ENCODE measurements around the gene ENTPD1. TPM values are rescaled to one million over a fixed set of nuclear protein-coding genes. Genes with fewer than 3 reads are reported as not detected.

Gene ENTPD1
- total and polyA plus RNA-seq, 8 donors: 3.7 to 56.7 (median 9.7) TPM

DNA sequence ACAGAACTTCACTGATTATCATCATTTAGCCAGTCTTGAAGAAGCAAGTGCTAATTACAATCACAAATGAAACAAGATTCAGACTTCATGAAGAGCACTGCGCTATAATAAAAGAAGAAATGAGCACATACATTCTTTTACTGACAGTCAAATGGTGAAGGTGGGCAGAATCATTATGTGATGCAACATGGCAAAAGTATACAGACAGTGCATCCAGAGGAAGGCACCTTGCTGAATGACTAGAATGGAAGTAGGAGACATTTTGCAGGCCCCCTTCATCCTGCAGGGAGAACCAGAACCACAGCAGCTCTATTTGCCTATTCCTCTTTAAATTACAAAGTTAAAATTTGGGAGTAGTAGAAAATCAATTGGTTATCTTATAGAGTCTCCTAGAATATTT lies 120.8 kb downstream of the ENTPD1 start:
- DNase-seq: no peak
- Histone ChIP-seq H3K4me1 (no peaks in the 10 kb centered on the region), H3K27me3 (no peaks in the 10 kb centered on the region), H3K4me3 (no peak overlapping the region), H3K36me3 (peaks cover 14 to 50% (median 40%) of the 10 kb centered on the region in 4 donors), H3K9me3 (no peaks in the 10 kb centered on the region), H3K27ac (no peak overlapping the region)
- TF ChIP-seq, protein P1, sequence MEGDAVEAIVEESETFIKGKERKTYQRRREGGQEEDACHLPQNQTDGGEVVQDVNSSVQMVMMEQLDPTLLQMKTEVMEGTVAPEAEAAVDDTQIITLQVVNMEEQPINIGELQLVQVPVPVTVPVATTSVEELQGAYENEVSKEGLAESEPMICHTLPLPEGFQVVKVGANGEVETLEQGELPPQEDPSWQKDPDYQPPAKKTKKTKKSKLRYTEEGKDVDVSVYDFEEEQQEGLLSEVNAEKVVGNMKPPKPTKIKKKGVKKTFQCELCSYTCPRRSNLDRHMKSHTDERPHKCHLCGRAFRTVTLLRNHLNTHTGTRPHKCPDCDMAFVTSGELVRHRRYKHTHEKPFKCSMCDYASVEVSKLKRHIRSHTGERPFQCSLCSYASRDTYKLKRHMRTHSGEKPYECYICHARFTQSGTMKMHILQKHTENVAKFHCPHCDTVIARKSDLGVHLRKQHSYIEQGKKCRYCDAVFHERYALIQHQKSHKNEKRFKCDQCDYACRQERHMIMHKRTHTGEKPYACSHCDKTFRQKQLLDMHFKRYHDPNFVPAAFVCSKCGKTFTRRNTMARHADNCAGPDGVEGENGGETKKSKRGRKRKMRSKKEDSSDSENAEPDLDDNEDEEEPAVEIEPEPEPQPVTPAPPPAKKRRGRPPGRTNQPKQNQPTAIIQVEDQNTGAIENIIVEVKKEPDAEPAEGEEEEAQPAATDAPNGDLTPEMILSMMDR (IDR thresholded peaks at IDR 0.05): no peak
- TF ChIP-seq POLR2AphosphoS5 (IDR thresholded peaks at IDR 0.05) (no peak), POLR2A (IDR thresholded peaks at IDR 0.05) (no peak), EP300 (IDR thresholded peaks at IDR 0.05) (no peak)
- WGBS, 5 donors: 94 to 100% (median 100%) methylated on average over 1 of the region's 1 CpG
- intact Hi-C loops (cut with DNase I; ENCODE audit: low total_unique reads): no loop called here

DNA sequence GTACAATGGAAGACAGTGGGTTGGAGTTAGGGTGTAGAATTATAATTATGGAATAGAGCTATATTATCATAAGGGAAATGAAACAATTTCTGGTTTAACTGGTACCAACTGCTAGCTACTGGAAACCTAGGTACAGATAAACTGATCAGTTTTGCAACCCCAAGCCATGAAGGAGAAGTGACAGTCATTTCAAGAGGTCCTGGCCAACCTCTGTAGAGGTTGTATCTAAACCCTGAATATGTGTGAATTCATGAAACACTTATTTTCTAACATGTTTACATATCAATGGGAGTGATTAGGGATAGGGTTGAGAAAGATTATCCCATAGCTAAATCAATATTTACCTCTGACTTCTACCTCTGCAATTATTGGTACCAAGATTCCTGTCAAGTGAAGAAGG lies 121.9 kb downstream of the ENTPD1 start:
- DNase-seq: no peak
- H3K27me3 ChIP-seq: no peaks in the 10 kb centered on the region
- no peak overlapping the region for H3K27ac ChIP-seq
- peaks cover 14 to 39% (median 33%) of the 10 kb centered on the region in 4 donors for H3K36me3 ChIP-seq
- no peaks in the 10 kb centered on the region for H3K9me3 ChIP-seq
- no peaks in the 10 kb centered on the region for H3K4me1 ChIP-seq
- intact Hi-C loops (cut with DNase I; ENCODE audit: low total_unique reads): no loop called here
- no peak for TF ChIP-seq POLR2AphosphoS5 (IDR thresholded peaks at IDR 0.05)
- TF ChIP-seq, protein P1 (IDR thresholded peaks at IDR 0.05): no peak
- no peak overlapping the region for H3K4me3 ChIP-seq

DNA sequence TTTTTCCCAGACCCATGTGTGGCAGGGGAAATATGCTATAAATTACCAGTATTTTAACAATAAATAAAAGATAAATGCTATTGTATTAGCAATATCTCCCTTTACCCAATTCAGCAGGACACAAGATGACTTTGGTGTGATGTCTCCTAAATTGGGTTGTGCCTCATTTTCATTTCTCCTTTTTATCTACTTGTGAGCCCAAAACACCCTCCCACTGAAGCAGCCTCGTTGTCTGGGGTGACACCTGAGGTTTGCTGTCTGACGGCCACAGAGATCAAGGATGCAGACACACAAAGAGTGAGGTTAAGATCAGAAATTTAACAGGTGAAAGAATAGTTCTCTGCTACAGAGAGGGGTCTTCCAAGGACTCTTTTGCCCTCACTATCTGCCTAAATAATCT lies 124.7 kb downstream of the ENTPD1 start:
- intact Hi-C loops (cut with DNase I; ENCODE audit: low total_unique reads): no loop called here
- Histone ChIP-seq H3K27ac (peak overlapping the region in 2 of 5 donors; percentile 37 to 41), H3K4me3 (no peak overlapping the region), H3K27me3 (no peaks in the 10 kb centered on the region), H3K9me3 (no peaks in the 10 kb centered on the region), H3K36me3 (peaks cover 3 to 12% (median 7%) of the 10 kb centered on the region in 4 donors), H3K4me1 (no peaks in the 10 kb centered on the region)
- TF ChIP-seq, protein P1 (IDR thresholded peaks at IDR 0.05): no peak
- no peak for TF ChIP-seq EP300 (IDR thresholded peaks at IDR 0.05)
- TF ChIP-seq POLR2A (IDR thresholded peaks at IDR 0.05): no peak
- no peak for TF ChIP-seq POLR2AphosphoS5 (IDR thresholded peaks at IDR 0.05)
- WGBS, 5 donors: 75 to 89% (median 83%) methylated on average over 2 of the region's 2 CpGs
- DNase-seq: no peak

DNA sequence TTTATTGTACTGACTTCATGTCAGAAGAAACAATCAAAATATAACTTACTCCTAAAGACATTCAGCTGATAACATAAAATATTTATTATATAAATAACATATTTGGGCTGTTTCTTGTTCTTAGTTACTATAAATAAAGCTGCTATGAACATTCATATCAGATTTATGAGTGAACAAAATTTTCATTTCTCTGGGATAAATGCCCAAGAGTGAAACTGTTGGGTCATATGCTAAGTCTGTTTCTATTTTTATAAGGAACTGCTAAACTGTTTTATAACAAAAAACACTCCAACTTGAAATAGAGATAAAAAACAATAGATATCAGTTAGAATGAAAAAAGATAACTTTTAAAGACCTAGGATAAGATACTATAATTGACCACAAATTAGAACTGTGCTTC lies 125.4 kb downstream of the ENTPD1 start:
- no peaks in the 10 kb centered on the region for H3K4me1 ChIP-seq
- no peak for TF ChIP-seq EP300 (IDR thresholded peaks at IDR 0.05)
- no peak for TF ChIP-seq POLR2A (IDR thresholded peaks at IDR 0.05)
- TF ChIP-seq, protein P1 (IDR thresholded peaks at IDR 0.05): no peak
- TF ChIP-seq POLR2AphosphoS5 (IDR thresholded peaks at IDR 0.05): no peak
- H3K4me3 ChIP-seq: no peak overlapping the region
- H3K27ac ChIP-seq: peak overlapping the region in 1 of 5 donors; percentile 60
- intact Hi-C loops (cut with DNase I; ENCODE audit: low total_unique reads): no loop called here
- peak in 1 of 2 donors; percentile 38 for DNase-seq
- peaks cover 0 to 6% (median 4%) of the 10 kb centered on the region in 4 donors for H3K36me3 ChIP-seq
- no peaks in the 10 kb centered on the region for H3K27me3 ChIP-seq
- H3K9me3 ChIP-seq: no peaks in the 10 kb centered on the region
